HG02870 (cell line): ENCODE measurements around the gene GPATCH8.
"Not testable (repeated sequence)": the region's sequence is repeated elsewhere in the genome, so short reads cannot be mapped to it uniquely, and the experiment has no call there.

Experiments used
- ATAC-seq: cut with Tn5 transposase; IDR thresholded peaks from one replicate; pipeline ENCODE4 v1.9.1; 2021; ENCODE audit warnings: mild to moderate bottlenecking, moderate library complexity; ENCODE audit not compliant: unreplicated experiment

The GPATCH8 gene

GRCh38 chr17:44527954-44528353, 24.7 kb upstream of the GPATCH8 start:
- ATAC-seq = no peak

- ATAC-seq = no peak
Measured at GRCh38 chr17:44527102-44527501, 23.9 kb upstream of the GPATCH8 start.

- ATAC-seq = no peak
Measured at GRCh38 chr17:44523672-44523972, 20.4 kb upstream of the GPATCH8 start.

- ATAC-seq = no peak
Measured at GRCh38 chr17:44522883-44523671, 19.9 kb upstream of the GPATCH8 start.

- no peak for ATAC-seq
Measured at GRCh38 chr17:44518032-44518431, 14.8 kb upstream of the GPATCH8 start.

- not testable (repeated sequence) for ATAC-seq
Measured at GRCh38 chr17:44511241-44512134, 8.3 kb upstream of the GPATCH8 start.

- not testable (repeated sequence) for ATAC-seq
Measured at GRCh38 chr17:44506939-44507604, 3.9 kb upstream of the GPATCH8 start.

GRCh38 chr17:44502598-44503146, 534 bp downstream of the GPATCH8 start:
- ATAC-seq = peak; percentile 6

- no peak for ATAC-seq
Measured at GRCh38 chr17:44501866-44502375, 1.3 kb downstream of the GPATCH8 start.

GRCh38 chr17:44499722-44500121, 3.5 kb downstream of the GPATCH8 start:
- no peak for ATAC-seq

GRCh38 chr17:44496815-44497214, 6.4 kb downstream of the GPATCH8 start:
- no peak for ATAC-seq

GRCh38 chr17:44493339-44493738, 9.9 kb downstream of the GPATCH8 start:
- ATAC-seq = no peak

- ATAC-seq = no peak
Measured at GRCh38 chr17:44492706-44493272, 10.4 kb downstream of the GPATCH8 start.

GRCh38 chr17:44489581-44489980, 13.6 kb downstream of the GPATCH8 start:
- no peak for ATAC-seq

- no peak for ATAC-seq
Measured at GRCh38 chr17:44487170-44487569, 16.0 kb downstream of the GPATCH8 start.

- ATAC-seq = no peak
Measured at GRCh38 chr17:44473367-44473766, 29.8 kb downstream of the GPATCH8 start.

- no peak for ATAC-seq
Measured at GRCh38 chr17:44469676-44470075, 33.5 kb downstream of the GPATCH8 start.

- no peak for ATAC-seq
Measured at GRCh38 chr17:44467108-44467507, 36.1 kb downstream of the GPATCH8 start.

- ATAC-seq = no peak
Measured at GRCh38 chr17:44466339-44466738, 36.9 kb downstream of the GPATCH8 start.

- ATAC-seq = no peak
Measured at GRCh38 chr17:44465897-44466296, 37.3 kb downstream of the GPATCH8 start.

- no peak for ATAC-seq
Measured at GRCh38 chr17:44465276-44465675, 37.9 kb downstream of the GPATCH8 start.
